ENCODE measurements around the gene FRAS1. TPM values are rescaled to one million over a fixed set of nuclear protein-coding genes. Genes with fewer than 3 reads are reported as not detected.

FRAS1 gene
- total RNA-seq, 1 donor from 2014 or later, result 13.7 TPM

- FAIRE-seq (no peak), DNase-seq (ENCODE audit: low read depth) (no peak)
- no peaks in the 10 kb centered on the region for H3K27me3 ChIP-seq (ENCODE audit: control insufficient read depth, insufficient read depth, low read length)
- H3K36me3 ChIP-seq (ENCODE audit: control insufficient read depth, insufficient read depth, low read length), result no peaks in the 10 kb centered on the region
- H3K4me3 ChIP-seq (ENCODE audit: low read depth, low read length), result peak within 1 kb of the TSS; percentile 84
- TF ChIP-seq, protein P1, sequence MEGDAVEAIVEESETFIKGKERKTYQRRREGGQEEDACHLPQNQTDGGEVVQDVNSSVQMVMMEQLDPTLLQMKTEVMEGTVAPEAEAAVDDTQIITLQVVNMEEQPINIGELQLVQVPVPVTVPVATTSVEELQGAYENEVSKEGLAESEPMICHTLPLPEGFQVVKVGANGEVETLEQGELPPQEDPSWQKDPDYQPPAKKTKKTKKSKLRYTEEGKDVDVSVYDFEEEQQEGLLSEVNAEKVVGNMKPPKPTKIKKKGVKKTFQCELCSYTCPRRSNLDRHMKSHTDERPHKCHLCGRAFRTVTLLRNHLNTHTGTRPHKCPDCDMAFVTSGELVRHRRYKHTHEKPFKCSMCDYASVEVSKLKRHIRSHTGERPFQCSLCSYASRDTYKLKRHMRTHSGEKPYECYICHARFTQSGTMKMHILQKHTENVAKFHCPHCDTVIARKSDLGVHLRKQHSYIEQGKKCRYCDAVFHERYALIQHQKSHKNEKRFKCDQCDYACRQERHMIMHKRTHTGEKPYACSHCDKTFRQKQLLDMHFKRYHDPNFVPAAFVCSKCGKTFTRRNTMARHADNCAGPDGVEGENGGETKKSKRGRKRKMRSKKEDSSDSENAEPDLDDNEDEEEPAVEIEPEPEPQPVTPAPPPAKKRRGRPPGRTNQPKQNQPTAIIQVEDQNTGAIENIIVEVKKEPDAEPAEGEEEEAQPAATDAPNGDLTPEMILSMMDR (IDR thresholded peaks at IDR 0.05; ENCODE audit: insufficient read depth, low read length, severe bottlenecking), result no peak
These were observed 494.6 kb downstream of the FRAS1 start, which contains the start of gene ANXA3 for GRCh38 chr4:78551420-78552351. Gene ANXA3 (plus strand): TSS chr4:78551770. CDS start chr4:78554474, 2,704 bp downstream.

DNA sequence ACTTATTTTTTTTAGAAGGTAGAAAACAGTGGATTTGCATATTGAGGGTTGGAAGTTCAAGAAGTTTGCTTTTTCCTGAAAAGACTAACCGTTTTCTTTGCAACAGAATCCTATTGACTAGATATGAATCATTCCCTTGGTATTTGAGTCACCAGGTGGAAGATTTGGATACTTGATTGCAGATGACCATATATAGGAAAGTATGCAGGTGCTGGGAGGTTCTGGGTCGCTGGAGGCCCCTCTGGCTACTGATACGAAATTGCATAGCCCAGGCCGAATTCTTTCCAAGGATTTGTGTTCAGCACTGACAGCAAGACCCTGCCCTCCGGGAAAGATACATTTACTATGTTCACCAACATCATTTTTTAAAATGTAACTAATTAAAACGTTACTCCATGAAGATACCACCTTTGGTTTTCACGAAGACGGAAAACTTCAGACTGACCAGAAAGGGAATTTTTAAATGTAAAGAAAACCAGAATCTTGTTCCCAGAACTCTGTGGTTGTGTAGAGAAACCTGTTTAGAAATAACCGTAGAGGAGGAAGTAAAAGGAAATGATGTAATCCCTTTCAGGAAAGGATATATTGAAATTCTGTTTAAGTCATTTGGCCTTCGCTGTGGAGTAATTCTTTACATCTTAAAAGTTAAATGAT is 495.4 kb downstream of the FRAS1 start:
- no peaks in the 10 kb centered on the region for H3K27me3 ChIP-seq (ENCODE audit: control insufficient read depth, insufficient read depth, low read length)
- DNase-seq (ENCODE audit: low read depth) (peak; percentile 91), FAIRE-seq (no peak)
- no peaks in the 10 kb centered on the region for H3K36me3 ChIP-seq (ENCODE audit: control insufficient read depth, insufficient read depth, low read length)
- peak overlapping the region; percentile 84 for H3K4me3 ChIP-seq (ENCODE audit: low read depth, low read length)
- TF ChIP-seq, protein P1 (IDR thresholded peaks at IDR 0.05; ENCODE audit: insufficient read depth, low read length, severe bottlenecking), result no peak

DNA sequence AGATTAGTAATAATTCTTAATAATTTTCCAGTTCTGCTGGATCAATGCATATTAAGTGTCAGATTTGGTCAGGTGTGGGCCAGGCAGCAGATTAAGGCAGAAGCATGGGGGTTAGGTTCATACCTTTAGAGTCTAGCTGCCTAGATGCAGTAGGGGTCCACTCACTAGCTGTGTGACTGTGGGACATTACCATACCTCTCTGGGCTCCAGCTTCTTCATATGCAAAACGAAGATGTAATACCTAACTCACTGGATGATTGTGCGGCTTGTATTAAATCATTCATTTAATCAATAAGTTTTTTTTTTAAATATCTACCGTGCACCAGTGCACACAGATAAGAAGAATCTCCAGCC is 495.9 kb downstream of the FRAS1 start:
- Histone ChIP-seq H3K27me3 (ENCODE audit: control insufficient read depth, insufficient read depth, low read length) (no peaks in the 10 kb centered on the region), H3K36me3 (ENCODE audit: control insufficient read depth, insufficient read depth, low read length) (no peaks in the 10 kb centered on the region), H3K4me3 (ENCODE audit: low read depth, low read length) (peak overlapping the region; percentile 84)
- TF ChIP-seq, protein P1 (IDR thresholded peaks at IDR 0.05; ENCODE audit: insufficient read depth, low read length, severe bottlenecking), result no peak
- FAIRE-seq (no peak), DNase-seq (ENCODE audit: low read depth) (no peak)

GRCh38 chr4:78553529-78554060 is 496.5 kb downstream of the FRAS1 start:
- no peaks in the 10 kb centered on the region for H3K27me3 ChIP-seq (ENCODE audit: control insufficient read depth, insufficient read depth, low read length)
- H3K4me3 ChIP-seq (ENCODE audit: low read depth, low read length), result no peak overlapping the region
- no peak for FAIRE-seq
- H3K36me3 ChIP-seq (ENCODE audit: control insufficient read depth, insufficient read depth, low read length), result no peaks in the 10 kb centered on the region
- no peak for DNase-seq (ENCODE audit: low read depth)
- TF ChIP-seq, protein P1 (IDR thresholded peaks at IDR 0.05; ENCODE audit: insufficient read depth, low read length, severe bottlenecking), result no peak

- TF ChIP-seq, protein P1 (IDR thresholded peaks at IDR 0.05; ENCODE audit: insufficient read depth, low read length, severe bottlenecking), result no peak
- Histone ChIP-seq H3K36me3 (ENCODE audit: control insufficient read depth, insufficient read depth, low read length) (peaks cover 1% of the 10 kb centered on the region), H3K27me3 (ENCODE audit: control insufficient read depth, insufficient read depth, low read length) (no peaks in the 10 kb centered on the region), H3K4me3 (ENCODE audit: low read depth, low read length) (no peak overlapping the region)
- FAIRE-seq (no peak), DNase-seq (ENCODE audit: low read depth) (peak; percentile 81)
These were observed 499.5 kb downstream of the FRAS1 start for GRCh38 chr4:78556665-78557064.
